SK-N-SH (cell line): ENCODE measurements around the gene MGAT5B. TPM values are rescaled to one million over a fixed set of nuclear protein-coding genes. Genes with fewer than 3 reads are reported as not detected.

Experiments
- CTCF ChIA-PET: fragments of 300-600, 350-600 bp; formaldehyde crosslinking; extraction: SDS; loops from one replicate; lab custom pipeline; 2021; lab: Yijun Ruan, JAX
- POLR2A ChIA-PET: fragments of 350-600 bp; sonication (Branson Sonifier 250); formaldehyde crosslinking; extraction: SDS; loops from one replicate; lab custom pipeline; 2020; ENCODE audit warnings: antibody characterized with exemption, inconsistent platforms; lab: Yijun Ruan, JAX
- DNase-seq: peaks from one replicate; pipeline ENCODE4 v3.0.0; 2012
- H2AFZ ChIP-seq: fragments of 200-600 bp; sonication (generic); 2 replicates; pipeline ENCODE4 v1.8.1; 2016; ENCODE audit warnings: antibody characterized with exemption, mild to moderate bottlenecking, low read depth
- H3F3A ChIP-seq: fragments of 200-600 bp; sonication (generic); replicated peaks from 2 replicates; pipeline ENCODE3; 2016; ENCODE audit warnings: antibody characterized with exemption, mild to moderate bottlenecking; ENCODE audit not compliant: insufficient read depth
- H3K27ac ChIP-seq, 2 experiments: fragments of 200-500 bp in 1 of 2; fragments of 200-600 bp in 1 of 2; sonication (Bioruptor generic) in 1 of 2; sonication (generic), shearing (Covaris generic) in 1 of 2; 2 replicates each; pipeline versions ENCODE4 v1.5.1 to v1.6.1; 2014 to 2016; ENCODE audit warnings: low read depth in 2 of 2, inconsistent platforms in 1 of 2, low read length in 1 of 2, mild to moderate bottlenecking in 1 of 2, mixed read lengths in 1 of 2
- H3K27me3 ChIP-seq: fragments of 200-600 bp; sonication (generic), shearing (Covaris generic); 2 replicates; pipeline ENCODE4 v1.6.1; 2016; ENCODE audit warnings: mixed run types; ENCODE audit not compliant: insufficient read depth
- H3K36me3 ChIP-seq, 2 experiments: fragments of 200-500 bp in 1 of 2; fragments of 200-600 bp in 1 of 2; sonication (Bioruptor generic) in 1 of 2; sonication (generic) in 1 of 2; replicated peaks in 1 of 2; 2 replicates each; pipeline versions ENCODE3 to v1.5.1; 2014 to 2016; ENCODE audit warnings: low read length in 1 of 2, mild to moderate bottlenecking in 1 of 2; ENCODE audit not compliant: insufficient read depth in 2 of 2, control insufficient read depth in 1 of 2
- H3K4me1 ChIP-seq, 2 experiments: fragments of 200-500 bp in 1 of 2; fragments of 200-600 bp in 1 of 2; sonication (Bioruptor generic) in 1 of 2; sonication (generic), shearing (Covaris generic) in 1 of 2; 2 replicates each; pipeline versions ENCODE4 v1.5.1 to v1.6.1; 2014 to 2016; ENCODE audit warnings: low read depth in 1 of 2, low read length in 1 of 2, mixed run types in 1 of 2; ENCODE audit not compliant: insufficient read depth in 2 of 2, control insufficient read depth in 1 of 2
- H3K4me2 ChIP-seq: fragments of 200-600 bp; sonication (generic), shearing (Covaris generic); 2 replicates; pipeline ENCODE4 v1.6.1; 2017; ENCODE audit warnings: mixed run types
- H3K4me3 ChIP-seq, 2 experiments: fragments of 200-500 bp in 1 of 2; fragments of 200-600 bp in 1 of 2; sonication (Bioruptor generic) in 1 of 2; sonication (generic), shearing (Covaris generic) in 1 of 2; 2 replicates each; pipeline versions ENCODE4 v1.5.1 to v1.8.1; 2014 to 2016; ENCODE audit warnings: low read depth in 2 of 2, inconsistent platforms in 1 of 2, low read length in 1 of 2, mild to moderate bottlenecking in 1 of 2, mixed read lengths in 1 of 2, moderate library complexity in 1 of 2
- H3K79me2 ChIP-seq: fragments of 200-600 bp; sonication (generic); 2 replicates; pipeline ENCODE4 v1.8.1; 2017; ENCODE audit warnings: mild to moderate bottlenecking; ENCODE audit not compliant: insufficient read depth
- H3K9ac ChIP-seq: fragments of 200-600 bp; sonication (generic); 2 replicates; pipeline ENCODE4 v1.6.1; 2017; ENCODE audit warnings: mixed run types
- H3K9me2 ChIP-seq: fragments of 200-600 bp; sonication (generic); 2 replicates; pipeline ENCODE4 v1.6.1; 2017; ENCODE audit warnings: mixed run types
- H3K9me3 ChIP-seq: fragments of 200-600 bp; sonication (generic); 2 replicates; pipeline ENCODE4 v1.6.1; 2017; ENCODE audit warnings: mixed run types, mild to moderate bottlenecking, moderate library complexity
- H4K20me1 ChIP-seq: fragments of 200-600 bp; sonication (generic); 2 replicates; pipeline ENCODE4 v1.6.1; 2017; ENCODE audit warnings: mild to moderate bottlenecking, mixed run types; ENCODE audit not compliant: insufficient read depth
- CHD2 ChIP-seq: fragments of 150-350 bp; IDR thresholded peaks from 2 replicates; pipeline ENCODE4 v1.6.1; 2018; ENCODE audit warnings: low read length; ENCODE audit not compliant: partially characterized antibody
- ELF1 ChIP-seq: IDR thresholded peaks from 2 replicates; pipeline ENCODE4 v1.4.0; 2012
- EP300 ChIP-seq, 2 experiments: IDR thresholded peaks; 2 replicates each; pipeline versions ENCODE4 v1.4.0 to v1.6.1; 2012; ENCODE audit warnings: borderline replicate concordance in 1 of 2, low read depth in 1 of 2, low read length in 1 of 2
- FOXJ3 ChIP-seq: sonication (generic); formaldehyde crosslinking; IDR thresholded peaks from 2 replicates; pipeline ENCODE4 v1.5.1; 2020; ENCODE audit warnings: mild to moderate bottlenecking, missing genetic modification reagents
- GABPA ChIP-seq: IDR thresholded peaks from 2 replicates; pipeline ENCODE4 v1.4.0; 2012; ENCODE audit warnings: low read depth, mild to moderate bottlenecking
- MXI1 ChIP-seq: IDR thresholded peaks from 2 replicates; pipeline ENCODE4 v1.6.1; 2012; ENCODE audit warnings: mild to moderate bottlenecking, low read depth, low read length, improper control_type of control experiment
- NFIC ChIP-seq: IDR thresholded peaks from 2 replicates; pipeline ENCODE4 v1.4.0; 2012; ENCODE audit warnings: borderline replicate concordance
- POLR2AphosphoS5 ChIP-seq: IDR thresholded peaks from 2 replicates; pipeline ENCODE4 v1.6.1; 2012; ENCODE audit warnings: low read depth, low read length
- RAD21 ChIP-seq: IDR thresholded peaks from 2 replicates; pipeline ENCODE4 v1.6.1; 2012; ENCODE audit warnings: mild to moderate bottlenecking, low read length
- RCOR1 ChIP-seq: fragments of 150-350 bp; IDR thresholded peaks from 2 replicates; pipeline ENCODE4 v1.6.1; 2017; ENCODE audit warnings: antibody characterized with exemption, low read length
- SIN3A ChIP-seq: IDR thresholded peaks from 2 replicates; pipeline ENCODE4 v1.6.1; 2012; ENCODE audit warnings: low read depth, mild to moderate bottlenecking, low read length, moderate library complexity, borderline replicate concordance
- TAF1 ChIP-seq: IDR thresholded peaks from 2 replicates; pipeline ENCODE4 v1.6.1; 2012; ENCODE audit warnings: low read depth, mild to moderate bottlenecking, low read length, moderate library complexity, borderline replicate concordance
- TCF12 ChIP-seq: IDR thresholded peaks from 2 replicates; pipeline ENCODE4 v1.4.0; 2012
- YY1 ChIP-seq: IDR thresholded peaks from 2 replicates; pipeline ENCODE4 v1.4.0; 2012; ENCODE audit warnings: low read depth, mild to moderate bottlenecking
- WGBS: methylation state at CpG from one replicate; pipeline ENCODE4 v1.1.6; 2017; ENCODE audit warnings: low lambda C conversion rate; 5-methylcytosine and 5-hydroxymethylcytosine counted together
- polyA plus RNA-seq, 3 experiments: library from polyadenylated mRNA; depleted of rRNA; stranded (reverse); fragments of >200 nt; gene quantifications; 2 replicates each; pipeline ENCODE4 v1.2.3, GENCODE V29; 2012
- TF ChIP-seq, protein P1 (sequence below): fragments of 200-600 bp; sonication (generic); IDR thresholded peaks from 2 replicates; pipeline ENCODE4 v1.6.1; 2017; ENCODE audit warnings: antibody characterized with exemption, mild to moderate bottlenecking, moderate library complexity
- TF ChIP-seq, protein P2 (sequence below): fragments of 150-350 bp; IDR thresholded peaks from 2 replicates; pipeline ENCODE4 v1.6.1; 2016; ENCODE audit warnings: mild to moderate bottlenecking, low read depth, low read length
- TF ChIP-seq, protein P3 (sequence below): IDR thresholded peaks from 2 replicates; pipeline ENCODE4 v1.4.0; 2012; ENCODE audit warnings: low read depth, borderline replicate concordance
- TF ChIP-seq, protein P4 (sequence below): IDR thresholded peaks from 2 replicates; pipeline ENCODE4; 2012
- TF ChIP-seq, protein P5 (sequence below): IDR thresholded peaks from 2 replicates; pipeline ENCODE4 v1.6.1; 2012; ENCODE audit warnings: mild to moderate bottlenecking, low read depth, low read length, moderate library complexity

Gene MGAT5B
- polyA plus RNA-seq, 1 of the 3 experiments (the other 2 are of a cell fraction), result 13.8 TPM

DNA sequence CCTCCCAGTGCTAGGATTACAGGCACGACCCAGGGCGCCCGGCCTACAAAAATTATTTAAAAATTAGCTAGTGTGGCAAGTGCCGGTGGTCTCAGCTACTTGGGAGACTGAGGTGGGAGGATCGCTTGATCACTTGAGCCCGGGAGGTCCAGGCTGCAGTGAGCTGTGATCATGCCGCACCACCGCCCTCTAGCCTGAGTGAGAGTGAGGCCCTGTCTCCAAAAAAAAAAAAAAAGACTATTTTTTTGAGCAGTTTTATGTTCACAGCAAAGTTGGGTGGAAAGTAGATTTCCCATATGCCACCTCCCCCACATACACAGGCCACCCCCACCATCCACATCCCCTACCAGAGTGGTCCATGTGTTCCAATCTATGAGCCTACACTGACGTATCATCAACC, 84.9 kb downstream of the MGAT5B start:
- Histone ChIP-seq H3K9ac (no peak overlapping the region), H3K79me2 (no peaks in the 10 kb centered on the region), H3K4me3 (no peak overlapping the region), H3K27me3 (no peaks in the 10 kb centered on the region), H2AFZ (no peak overlapping the region), H3K36me3 (no peaks in the 10 kb centered on the region), H3K4me1 (peaks cover 0 to 6% of the 10 kb centered on the region in 2 experiments; a peak in 2 of 4 replicates), H4K20me1 (no peaks in the 10 kb centered on the region), H3K4me2 (no peak overlapping the region), H3K9me3 (no peaks in the 10 kb centered on the region), H3K9me2 (no peaks in the 10 kb centered on the region), H3F3A (no peaks in the 10 kb centered on the region), H3K27ac (no peak overlapping the region)
- ChIA-PET POLR2A (no interaction called here), CTCF (interaction anchor here (0.7 to 3.2 kb wide), 4 partner anchors 85 to 119 kb away, joined by 3 to 17 read pairs (median 3); partner anchors contain the start of gene MGAT5B)
- DNase-seq, result no peak
- WGBS, result 93% methylated on average over 9 of the region's 9 CpGs
- TF ChIP-seq MXI1 (no peak), RAD21 (no peak), SIN3A (no peak), NFIC (no peak), GABPA (no peak), ELF1 (no peak), POLR2AphosphoS5 (no peak)
- TF ChIP-seq, protein P1, sequence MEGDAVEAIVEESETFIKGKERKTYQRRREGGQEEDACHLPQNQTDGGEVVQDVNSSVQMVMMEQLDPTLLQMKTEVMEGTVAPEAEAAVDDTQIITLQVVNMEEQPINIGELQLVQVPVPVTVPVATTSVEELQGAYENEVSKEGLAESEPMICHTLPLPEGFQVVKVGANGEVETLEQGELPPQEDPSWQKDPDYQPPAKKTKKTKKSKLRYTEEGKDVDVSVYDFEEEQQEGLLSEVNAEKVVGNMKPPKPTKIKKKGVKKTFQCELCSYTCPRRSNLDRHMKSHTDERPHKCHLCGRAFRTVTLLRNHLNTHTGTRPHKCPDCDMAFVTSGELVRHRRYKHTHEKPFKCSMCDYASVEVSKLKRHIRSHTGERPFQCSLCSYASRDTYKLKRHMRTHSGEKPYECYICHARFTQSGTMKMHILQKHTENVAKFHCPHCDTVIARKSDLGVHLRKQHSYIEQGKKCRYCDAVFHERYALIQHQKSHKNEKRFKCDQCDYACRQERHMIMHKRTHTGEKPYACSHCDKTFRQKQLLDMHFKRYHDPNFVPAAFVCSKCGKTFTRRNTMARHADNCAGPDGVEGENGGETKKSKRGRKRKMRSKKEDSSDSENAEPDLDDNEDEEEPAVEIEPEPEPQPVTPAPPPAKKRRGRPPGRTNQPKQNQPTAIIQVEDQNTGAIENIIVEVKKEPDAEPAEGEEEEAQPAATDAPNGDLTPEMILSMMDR, result no peak

DNA sequence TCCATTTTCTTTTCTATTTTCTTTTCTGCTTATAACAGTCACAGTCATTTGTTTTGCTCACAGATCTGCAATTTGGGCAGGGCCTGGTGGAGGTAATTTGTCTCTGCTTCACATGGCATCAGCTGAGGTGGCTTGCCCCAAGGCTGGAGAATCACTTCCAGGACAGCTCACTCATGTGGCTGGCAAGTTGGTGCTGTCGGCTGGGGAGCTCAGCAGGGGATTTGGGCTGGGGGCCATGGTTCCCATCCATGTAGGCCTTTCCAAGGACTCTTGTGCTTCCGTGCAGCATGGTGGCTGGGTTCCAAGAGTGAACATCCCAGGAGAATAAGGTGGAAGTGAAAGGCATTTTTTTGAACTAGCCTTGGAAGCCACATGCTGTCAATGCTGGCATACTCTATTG, 85.7 kb downstream of the MGAT5B start:
- CTCF ChIA-PET, result interaction anchor here (0.6 to 3.2 kb wide), 4 partner anchors 27 to 979 kb away, joined by 3 to 17 read pairs (median 3); partner anchors contain the start of gene MGAT5B
- POLR2A ChIA-PET, result no interaction called here
- 56% methylated on average over 2 of the region's 2 CpGs for WGBS
- no peaks in the 10 kb centered on the region for H3K79me2 ChIP-seq
- H3K27me3 ChIP-seq, result no peaks in the 10 kb centered on the region
- DNase-seq, result no peak
- no peaks in the 10 kb centered on the region for H4K20me1 ChIP-seq
- no peak overlapping the region for H3K4me3 ChIP-seq
- H3K36me3 ChIP-seq, result no peaks in the 10 kb centered on the region
- no peak overlapping the region for H3K27ac ChIP-seq
- H3K9ac ChIP-seq, result no peak overlapping the region
- H3K9me2 ChIP-seq, result no peaks in the 10 kb centered on the region
- no peak overlapping the region for H3K4me2 ChIP-seq
- no peak overlapping the region for H2AFZ ChIP-seq
- H3F3A ChIP-seq, result no peaks in the 10 kb centered on the region
- no peaks in the 10 kb centered on the region for H3K9me3 ChIP-seq
- H3K4me1 ChIP-seq, result peaks cover 0 to 8% of the 10 kb centered on the region in 2 experiments; a peak in 2 of 4 replicates
- TF ChIP-seq YY1 (no peak), TCF12 (no peak), CHD2 (no peak), EP300 (IDR thresholded peaks at IDR 0.05; ENCODE audit: borderline replicate concordance in 1 of 2, low read depth in 1 of 2, low read length in 1 of 2) (no peak), RCOR1 (no peak), TAF1 (no peak), MXI1 (no peak), FOXJ3 (no peak)
- TF ChIP-seq, protein P2, sequence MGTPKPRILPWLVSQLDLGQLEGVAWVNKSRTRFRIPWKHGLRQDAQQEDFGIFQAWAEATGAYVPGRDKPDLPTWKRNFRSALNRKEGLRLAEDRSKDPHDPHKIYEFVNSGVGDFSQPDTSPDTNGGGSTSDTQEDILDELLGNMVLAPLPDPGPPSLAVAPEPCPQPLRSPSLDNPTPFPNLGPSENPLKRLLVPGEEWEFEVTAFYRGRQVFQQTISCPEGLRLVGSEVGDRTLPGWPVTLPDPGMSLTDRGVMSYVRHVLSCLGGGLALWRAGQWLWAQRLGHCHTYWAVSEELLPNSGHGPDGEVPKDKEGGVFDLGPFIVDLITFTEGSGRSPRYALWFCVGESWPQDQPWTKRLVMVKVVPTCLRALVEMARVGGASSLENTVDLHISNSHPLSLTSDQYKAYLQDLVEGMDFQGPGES, result no peak
- TF ChIP-seq, protein P3, sequence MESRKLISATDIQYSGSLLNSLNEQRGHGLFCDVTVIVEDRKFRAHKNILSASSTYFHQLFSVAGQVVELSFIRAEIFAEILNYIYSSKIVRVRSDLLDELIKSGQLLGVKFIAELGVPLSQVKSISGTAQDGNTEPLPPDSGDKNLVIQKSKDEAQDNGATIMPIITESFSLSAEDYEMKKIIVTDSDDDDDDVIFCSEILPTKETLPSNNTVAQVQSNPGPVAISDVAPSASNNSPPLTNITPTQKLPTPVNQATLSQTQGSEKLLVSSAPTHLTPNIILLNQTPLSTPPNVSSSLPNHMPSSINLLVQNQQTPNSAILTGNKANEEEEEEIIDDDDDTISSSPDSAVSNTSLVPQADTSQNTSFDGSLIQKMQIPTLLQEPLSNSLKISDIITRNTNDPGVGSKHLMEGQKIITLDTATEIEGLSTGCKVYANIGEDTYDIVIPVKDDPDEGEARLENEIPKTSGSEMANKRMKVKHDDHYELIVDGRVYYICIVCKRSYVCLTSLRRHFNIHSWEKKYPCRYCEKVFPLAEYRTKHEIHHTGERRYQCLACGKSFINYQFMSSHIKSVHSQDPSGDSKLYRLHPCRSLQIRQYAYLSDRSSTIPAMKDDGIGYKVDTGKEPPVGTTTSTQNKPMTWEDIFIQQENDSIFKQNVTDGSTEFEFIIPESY, result no peak
- TF ChIP-seq, protein P4, sequence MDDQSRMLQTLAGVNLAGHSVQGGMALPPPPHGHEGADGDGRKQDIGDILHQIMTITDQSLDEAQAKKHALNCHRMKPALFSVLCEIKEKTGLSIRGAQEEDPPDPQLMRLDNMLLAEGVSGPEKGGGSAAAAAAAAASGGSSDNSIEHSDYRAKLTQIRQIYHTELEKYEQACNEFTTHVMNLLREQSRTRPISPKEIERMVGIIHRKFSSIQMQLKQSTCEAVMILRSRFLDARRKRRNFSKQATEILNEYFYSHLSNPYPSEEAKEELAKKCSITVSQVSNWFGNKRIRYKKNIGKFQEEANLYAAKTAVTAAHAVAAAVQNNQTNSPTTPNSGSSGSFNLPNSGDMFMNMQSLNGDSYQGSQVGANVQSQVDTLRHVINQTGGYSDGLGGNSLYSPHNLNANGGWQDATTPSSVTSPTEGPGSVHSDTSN, result no peak
- TF ChIP-seq, protein P5, sequence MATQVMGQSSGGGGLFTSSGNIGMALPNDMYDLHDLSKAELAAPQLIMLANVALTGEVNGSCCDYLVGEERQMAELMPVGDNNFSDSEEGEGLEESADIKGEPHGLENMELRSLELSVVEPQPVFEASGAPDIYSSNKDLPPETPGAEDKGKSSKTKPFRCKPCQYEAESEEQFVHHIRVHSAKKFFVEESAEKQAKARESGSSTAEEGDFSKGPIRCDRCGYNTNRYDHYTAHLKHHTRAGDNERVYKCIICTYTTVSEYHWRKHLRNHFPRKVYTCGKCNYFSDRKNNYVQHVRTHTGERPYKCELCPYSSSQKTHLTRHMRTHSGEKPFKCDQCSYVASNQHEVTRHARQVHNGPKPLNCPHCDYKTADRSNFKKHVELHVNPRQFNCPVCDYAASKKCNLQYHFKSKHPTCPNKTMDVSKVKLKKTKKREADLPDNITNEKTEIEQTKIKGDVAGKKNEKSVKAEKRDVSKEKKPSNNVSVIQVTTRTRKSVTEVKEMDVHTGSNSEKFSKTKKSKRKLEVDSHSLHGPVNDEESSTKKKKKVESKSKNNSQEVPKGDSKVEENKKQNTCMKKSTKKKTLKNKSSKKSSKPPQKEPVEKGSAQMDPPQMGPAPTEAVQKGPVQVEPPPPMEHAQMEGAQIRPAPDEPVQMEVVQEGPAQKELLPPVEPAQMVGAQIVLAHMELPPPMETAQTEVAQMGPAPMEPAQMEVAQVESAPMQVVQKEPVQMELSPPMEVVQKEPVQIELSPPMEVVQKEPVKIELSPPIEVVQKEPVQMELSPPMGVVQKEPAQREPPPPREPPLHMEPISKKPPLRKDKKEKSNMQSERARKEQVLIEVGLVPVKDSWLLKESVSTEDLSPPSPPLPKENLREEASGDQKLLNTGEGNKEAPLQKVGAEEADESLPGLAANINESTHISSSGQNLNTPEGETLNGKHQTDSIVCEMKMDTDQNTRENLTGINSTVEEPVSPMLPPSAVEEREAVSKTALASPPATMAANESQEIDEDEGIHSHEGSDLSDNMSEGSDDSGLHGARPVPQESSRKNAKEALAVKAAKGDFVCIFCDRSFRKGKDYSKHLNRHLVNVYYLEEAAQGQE, result no peak
